ENCODE measurements around the gene KRT6C.

KRT6C gene

GRCh38 chr12:52439420-52439819 is 34.2 kb downstream of the KRT6C start:
- Histone ChIP-seq H3K4me3 (no peak overlapping the region), H3K27ac (peak overlapping the region in 1 of 21 experiments; percentile 39)

- H3K27ac ChIP-seq = peak overlapping the region in 1 of 21 experiments; percentile 39
- no peak overlapping the region for H3K4me3 ChIP-seq
These were observed 35.0 kb downstream of the KRT6C start for GRCh38 chr12:52438305-52439301.

DNA sequence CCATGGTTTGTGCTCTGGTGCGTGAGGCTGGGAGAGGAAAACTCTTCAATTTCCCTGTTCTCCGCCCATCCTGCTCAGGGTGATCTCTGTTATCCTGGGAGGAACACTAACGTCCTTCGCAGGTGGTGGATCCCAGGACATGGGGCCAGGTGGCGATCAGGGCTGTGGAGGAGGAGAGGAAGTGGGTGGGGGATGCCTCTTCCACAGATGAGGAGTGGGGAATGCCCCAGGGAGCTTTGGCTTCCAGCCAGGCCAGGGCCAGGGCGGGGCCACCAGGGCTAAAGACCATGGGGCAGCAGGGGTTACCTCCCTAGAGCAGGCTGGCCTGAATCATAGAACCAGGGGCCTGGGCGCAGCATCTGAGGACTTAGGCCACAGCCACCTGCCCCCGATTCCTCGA is 36.1 kb downstream of the KRT6C start:
- Histone ChIP-seq H3K27ac (peak overlapping the region in 8 of 21 experiments; percentile 19 to 75 (median 60)), H3K4me3 (no peak overlapping the region)

DNA sequence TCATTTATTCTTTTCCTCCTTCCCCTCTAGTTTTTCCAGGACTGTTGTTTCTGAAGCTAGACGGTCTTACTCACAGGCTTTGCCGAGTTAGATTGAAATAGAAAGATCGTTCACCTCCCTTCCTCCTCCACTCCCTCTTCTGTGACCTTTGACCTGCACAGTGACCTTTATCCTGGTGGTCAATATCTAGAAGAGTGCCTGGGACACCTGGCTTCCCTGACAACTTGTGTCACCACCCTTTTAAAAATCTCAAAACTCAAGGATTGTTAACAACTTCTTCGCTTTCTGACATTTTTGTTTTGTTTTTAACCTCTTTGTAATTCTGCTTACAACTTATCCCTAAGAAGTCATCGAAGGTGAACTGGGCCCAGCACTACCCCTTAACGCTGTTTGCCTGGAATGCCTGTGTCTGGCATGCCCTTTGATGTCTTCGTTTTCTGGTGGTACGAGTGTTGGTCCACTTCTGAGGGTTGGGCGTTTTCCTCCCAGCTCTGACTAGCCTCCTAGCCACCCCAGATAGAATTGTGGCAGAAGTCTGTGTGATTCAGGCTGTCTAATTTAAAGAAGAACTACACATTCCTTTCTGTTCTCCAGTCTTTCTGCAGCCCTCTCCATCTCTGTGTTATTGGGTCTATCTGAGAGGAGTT is 36.7 kb downstream of the KRT6C start:
- no peak overlapping the region for H3K4me3 ChIP-seq
- H3K27ac ChIP-seq = peak overlapping the region in 16 of 21 experiments; percentile 19 to 75 (median 56)

DNA sequence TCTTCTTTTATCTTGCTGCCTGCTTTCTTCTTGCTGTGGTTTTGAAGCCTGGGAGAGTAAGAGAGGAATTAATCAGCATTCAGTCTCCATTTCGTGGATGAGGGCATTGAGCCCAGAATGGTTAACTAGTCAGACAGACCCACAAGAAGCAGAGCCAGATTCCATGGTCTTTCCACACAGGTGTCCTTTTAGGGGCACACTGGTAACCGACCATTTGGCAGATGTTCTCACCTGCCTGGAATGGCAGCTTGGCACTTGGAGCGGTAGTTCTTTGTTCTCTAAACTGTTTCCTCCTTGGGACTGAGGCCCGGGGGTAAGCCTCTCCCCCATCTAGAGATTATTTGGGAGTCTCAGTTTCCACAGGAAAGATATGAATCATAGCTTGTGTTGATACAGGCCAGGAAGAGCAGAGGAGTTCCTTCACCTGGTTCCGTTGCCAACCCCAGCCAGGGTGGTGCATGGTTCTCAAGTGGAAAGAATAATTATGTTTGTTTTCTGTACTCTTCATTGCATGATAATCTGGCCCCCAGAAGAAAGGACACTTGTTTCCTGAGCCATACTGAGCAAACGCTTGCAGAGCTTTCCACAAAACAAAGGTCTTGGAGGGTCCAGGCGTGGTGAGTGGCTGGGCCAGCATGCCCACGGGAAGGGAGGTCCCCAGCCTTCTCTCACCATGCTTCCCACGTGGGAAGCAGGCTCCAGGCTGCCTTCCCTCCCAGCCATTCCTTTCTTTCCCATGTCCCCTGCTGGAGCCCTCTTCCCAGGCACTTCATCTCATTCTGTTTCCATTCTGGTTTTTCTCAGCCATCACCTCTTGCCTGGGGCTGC is 37.4 kb downstream of the KRT6C start:
- peak overlapping the region in 17 of 21 experiments; percentile 24 to 77 (median 56) for H3K27ac ChIP-seq
- H3K4me3 ChIP-seq = no peak overlapping the region

DNA sequence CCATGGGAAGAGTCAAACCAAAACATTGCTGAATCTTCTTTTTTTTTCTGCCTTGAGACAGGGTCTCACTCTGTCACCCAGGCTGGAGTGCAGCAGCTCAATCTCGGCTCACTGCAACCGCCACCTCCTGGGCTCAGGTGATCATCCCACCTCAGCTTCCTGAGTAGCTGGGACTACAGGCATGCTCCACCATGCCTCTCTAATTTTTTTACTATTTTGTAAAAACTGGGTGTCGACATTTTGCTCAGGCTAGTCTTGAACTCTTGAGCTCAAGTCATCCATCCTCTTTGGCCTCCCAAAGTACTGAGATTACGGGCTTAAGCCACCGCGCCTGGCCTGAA is 38.0 kb downstream of the KRT6C start:
- Histone ChIP-seq H3K27ac (peak overlapping the region in 12 of 21 experiments; percentile 24 to 77 (median 57)), H3K4me3 (no peak overlapping the region)

DNA sequence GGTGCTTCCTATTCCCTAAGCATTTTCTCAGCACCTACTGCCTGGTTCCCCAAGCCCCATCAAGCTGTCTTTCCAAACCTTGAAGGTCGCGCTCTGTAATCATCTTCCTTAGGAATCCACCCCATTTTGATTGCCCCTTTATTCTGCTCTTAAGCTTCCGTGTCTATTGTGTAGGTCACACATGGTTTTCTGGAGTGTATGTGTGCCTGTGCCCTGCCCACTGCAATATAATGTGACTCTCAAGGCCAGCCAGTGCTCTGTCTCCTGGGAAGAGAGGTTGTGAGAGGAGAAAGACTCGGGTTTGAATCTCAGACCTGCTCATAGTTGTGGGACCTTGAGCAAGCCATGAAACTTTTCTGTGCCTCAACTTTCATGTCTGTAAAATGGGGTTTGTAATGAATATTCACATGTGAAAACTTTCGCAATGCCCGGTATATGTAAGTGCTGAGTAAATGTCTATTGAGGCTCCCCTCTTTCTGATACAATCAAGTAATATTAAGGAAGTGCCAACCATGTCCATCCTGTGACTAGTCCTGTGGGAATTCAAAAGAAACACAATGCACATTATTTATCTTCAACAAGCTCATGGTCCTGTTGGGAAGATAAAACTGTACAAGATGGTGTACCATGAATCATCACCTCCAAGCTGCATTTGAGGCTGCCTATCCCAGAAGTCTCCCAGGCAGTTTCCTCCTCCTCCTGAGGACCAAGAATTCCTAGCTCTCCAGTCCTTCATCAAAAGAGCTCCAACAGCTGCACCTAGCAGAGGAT is 38.7 kb downstream of the KRT6C start:
- peak overlapping the region in 12 of 21 experiments; percentile 24 to 77 (median 54) for H3K27ac ChIP-seq
- H3K4me3 ChIP-seq = no peak overlapping the region

- Histone ChIP-seq H3K4me3 (peak within 1 kb of the TSS in 1 of 7 experiments; percentile 16), H3K27ac (peak within 1 kb of the TSS in 8 of 21 experiments; percentile 16 to 77 (median 50))
These were observed 39.4 kb downstream of the KRT6C start, which contains the start of gene KRT75 for GRCh38 chr12:52434081-52434733. Gene KRT75, minus strand, starts transcription at chr12:52434371. Its CDS starts 67 bp downstream, at chr12:52434304.

DNA sequence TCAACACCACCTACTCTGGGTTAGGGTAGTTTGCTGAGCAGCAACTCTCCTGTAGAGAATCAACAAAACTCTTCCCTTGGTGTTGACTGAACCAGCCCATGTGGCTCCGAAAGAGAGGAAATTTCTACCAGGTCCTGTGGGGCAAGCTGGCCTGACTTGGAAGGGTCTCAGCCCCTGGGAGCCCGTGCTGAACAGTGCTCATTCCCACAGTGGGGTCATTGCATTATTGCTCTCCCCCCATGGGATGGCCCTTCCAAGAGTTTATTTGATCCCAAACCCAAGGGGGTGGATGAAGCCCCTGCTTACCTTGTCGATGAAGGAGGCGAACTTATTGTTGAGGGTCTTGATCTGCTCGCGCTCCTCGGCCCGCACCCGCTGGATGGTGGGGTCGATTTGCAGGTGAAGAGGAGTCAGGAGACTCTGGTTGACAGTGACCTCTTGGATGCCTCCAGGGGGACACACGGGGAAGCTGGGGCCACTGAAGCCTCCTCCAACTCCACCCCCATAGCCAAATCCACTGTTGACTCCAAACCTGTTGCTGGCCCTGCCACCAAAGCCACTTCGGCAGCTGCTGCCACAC is 40.0 kb downstream of the KRT6C start:
- H3K4me3 ChIP-seq = peak overlapping the region in 1 of 7 experiments; percentile 16

DNA sequence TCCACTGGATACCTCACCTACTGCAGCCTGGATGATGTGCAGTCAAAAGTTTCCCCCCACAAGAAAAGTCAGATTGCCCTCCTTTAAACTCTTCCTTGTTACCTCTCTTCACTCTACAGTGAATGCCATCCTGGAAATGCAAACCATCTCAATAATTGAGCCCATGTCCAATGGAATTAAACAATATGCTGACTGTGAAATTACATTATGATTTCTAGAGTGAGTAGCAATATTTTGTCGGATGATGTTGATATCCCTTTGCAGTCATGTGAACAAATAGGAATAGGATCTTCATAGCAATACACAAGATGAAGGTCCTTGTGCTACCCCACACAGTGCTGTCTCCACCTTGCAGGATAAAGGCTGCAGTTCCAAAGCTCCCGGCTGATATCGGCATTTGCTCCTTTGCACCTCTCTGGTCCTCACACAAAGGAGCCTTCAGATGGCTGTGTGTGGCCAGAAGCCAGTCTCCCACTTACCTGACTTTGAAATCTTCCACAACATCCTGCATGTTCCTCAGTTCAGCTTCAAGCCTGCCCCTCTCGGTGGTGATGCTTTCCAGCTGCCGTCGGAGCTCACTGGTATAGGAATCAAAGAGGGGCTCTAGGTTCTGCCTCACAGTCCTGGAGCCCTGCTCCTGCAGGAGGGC is 40.9 kb downstream of the KRT6C start:
- no peak overlapping the region for H3K27ac ChIP-seq
- peak overlapping the region in 1 of 7 experiments; percentile 16 for H3K4me3 ChIP-seq

More for the DNA sequence above, 40.0 kb downstream of the KRT6C start:
- H3K27ac ChIP-seq = peak overlapping the region in 1 of 21 experiments; percentile 30

- Histone ChIP-seq H3K4me3 (no peak overlapping the region), H3K27ac (no peak overlapping the region)
These were observed 45.5 kb downstream of the KRT6C start for GRCh38 chr12:52428121-52428520.

DNA sequence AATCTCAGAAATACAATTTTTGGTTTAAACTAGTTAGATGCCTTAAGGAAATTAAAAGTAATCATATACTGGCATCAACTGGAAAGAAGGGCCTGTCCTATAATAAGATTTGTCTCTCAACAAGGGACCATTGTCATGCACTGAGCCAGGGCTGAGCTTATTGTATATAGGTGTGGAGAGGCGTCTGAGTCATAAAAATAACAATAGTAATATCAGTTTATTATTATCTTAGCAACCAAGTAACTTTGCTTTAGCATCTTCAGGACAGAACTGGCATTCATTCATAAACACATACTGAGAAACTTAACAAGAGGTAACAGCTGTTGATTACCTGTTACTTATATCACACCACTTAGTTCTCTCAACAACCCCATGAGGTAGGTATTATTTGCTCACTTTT is 46.5 kb downstream of the KRT6C start:
- H3K4me3 ChIP-seq = no peak overlapping the region
- no peak overlapping the region for H3K27ac ChIP-seq

DNA sequence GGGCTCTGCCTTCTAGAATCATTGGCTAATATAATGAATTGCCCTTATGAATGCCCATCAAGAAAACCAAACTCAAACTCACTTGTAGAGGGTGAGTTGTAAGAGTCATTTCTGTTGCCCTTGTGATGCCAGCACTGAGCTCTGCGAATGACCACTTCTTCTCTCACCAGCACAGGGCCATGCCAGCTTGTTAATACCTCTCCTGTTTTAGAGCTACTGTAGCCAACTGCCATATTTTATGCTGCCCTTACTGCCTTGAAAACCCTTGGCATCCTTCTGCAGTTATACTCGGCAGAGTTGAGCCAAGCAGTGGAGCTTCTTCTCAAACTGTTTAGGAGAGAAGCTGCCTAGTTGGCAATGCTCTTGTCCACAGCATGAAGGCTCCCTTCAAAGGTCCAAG is 47.6 kb downstream of the KRT6C start:
- H3K4me3 ChIP-seq = no peak overlapping the region
- no peak overlapping the region for H3K27ac ChIP-seq

GRCh38 chr12:52425466-52425865 is 48.1 kb downstream of the KRT6C start:
- H3K27ac ChIP-seq = no peak overlapping the region
- no peak overlapping the region for H3K4me3 ChIP-seq

DNA sequence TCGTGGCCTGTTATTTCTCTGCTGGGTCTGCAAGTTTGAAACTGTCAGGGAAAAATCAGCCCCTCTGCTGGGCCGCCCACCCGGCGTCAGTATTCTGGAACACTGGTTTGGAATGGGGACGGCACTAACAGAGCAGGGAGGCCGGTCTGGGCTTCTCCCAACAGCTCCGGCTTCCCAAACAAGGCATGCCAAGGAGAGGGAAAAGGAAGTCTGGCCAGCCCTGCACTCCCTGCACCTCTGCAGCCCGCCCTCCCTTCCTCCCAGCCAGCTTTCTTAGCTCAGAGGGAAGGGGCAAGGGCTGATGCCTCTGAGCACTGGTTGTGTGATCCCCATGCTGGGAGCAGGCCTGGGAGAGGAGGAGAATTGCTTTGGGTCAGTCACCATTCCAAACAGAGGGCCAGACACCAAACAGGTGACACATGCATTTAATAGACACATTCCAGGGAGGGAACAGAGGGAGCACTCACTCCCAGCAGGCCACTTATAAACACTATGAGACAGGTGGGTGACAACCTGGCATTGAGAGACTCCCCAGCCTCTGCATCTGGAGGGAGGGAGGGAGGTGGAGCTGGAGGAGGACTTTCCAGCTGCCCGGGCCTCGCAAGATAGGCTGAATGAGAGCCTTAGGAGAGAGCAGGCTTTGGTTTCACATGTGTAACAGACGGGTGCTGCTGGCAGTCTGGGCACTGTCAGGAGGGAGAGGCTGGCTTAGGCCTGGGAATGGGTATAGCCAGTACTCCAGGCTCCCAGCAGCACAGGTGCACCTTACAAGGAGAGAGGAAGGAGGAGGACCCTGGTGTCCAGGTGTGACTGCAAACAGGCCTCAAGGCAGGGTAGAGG is 49.7 kb downstream of the KRT6C start:
- no peak overlapping the region for H3K4me3 ChIP-seq
- H3K27ac ChIP-seq = peak overlapping the region in 6 of 21 experiments; percentile 29 to 69 (median 43)

DNA sequence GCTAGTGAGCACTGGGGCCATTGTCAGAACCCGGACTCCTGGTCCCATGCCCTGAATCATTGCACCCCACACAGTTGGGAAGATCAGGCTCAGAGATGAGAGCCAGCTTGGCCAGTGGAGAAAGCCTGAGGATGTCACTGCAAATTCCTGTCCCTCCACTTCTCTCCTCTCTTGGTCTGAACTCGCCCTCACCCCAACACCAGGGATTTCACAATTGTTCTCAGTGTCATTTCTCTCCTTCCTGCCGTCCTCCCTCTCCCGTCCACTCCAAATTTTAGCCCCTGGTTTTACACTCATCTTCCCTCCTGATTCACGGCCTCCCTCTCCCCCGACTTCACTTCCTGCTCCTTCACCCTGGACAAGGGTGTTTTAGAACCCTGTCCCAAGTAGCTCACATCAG is 50.6 kb downstream of the KRT6C start:
- H3K27ac ChIP-seq = peak overlapping the region in 7 of 21 experiments; percentile 11 to 69 (median 39)
- no peak overlapping the region for H3K4me3 ChIP-seq

GRCh38 chr12:52419656-52420055 is 53.9 kb downstream of the KRT6C start:
- H3K27ac ChIP-seq = no peak overlapping the region
- no peak overlapping the region for H3K4me3 ChIP-seq

Data from skin epidermis (tissue), 12 donors.